Astrocyte (in vitro differentiated cells and primary cell): ENCODE measurements around the gene CRTC1.

Experiments used
- CTCF ChIP-seq: IDR thresholded peaks from 2 replicates; pipeline ENCODE4 v1.5.1; 2011; ENCODE audit warnings: low read depth, mild to moderate bottlenecking, inconsistent platforms, low read length, moderate library complexity; ENCODE audit not compliant: insufficient read depth
- EZH2 ChIP-seq: IDR thresholded peaks from 2 replicates; pipeline ENCODE4 v1.6.1; 2012; ENCODE audit warnings: mild to moderate bottlenecking, low read length, inconsistent platforms; ENCODE audit not compliant: insufficient read depth

GRCh38 chr19:18781047-18781600 lies 97.6 kb downstream of the CRTC1 start:
- TF ChIP-seq EZH2 (no peak), CTCF (no peak)
